GM19240 (cell line): ENCODE data around the gene RGS5.

Experiments used
- DNase-seq: peaks from one replicate; pipeline ENCODE4 v3.0.0; 2011; ENCODE audit warnings: low spot score; ENCODE audit not compliant: insufficient read length

RGS5 gene

GRCh38 chr1:163182330-163182949 lies 20.3 kb downstream of the RGS5 start:
- DNase-seq, result no peak

- no peak for DNase-seq
Measured at GRCh38 chr1:163178628-163179027, 24.1 kb downstream of the RGS5 start.

- no peak for DNase-seq
Measured at GRCh38 chr1:163176797-163177196, 25.9 kb downstream of the RGS5 start.

GRCh38 chr1:163174524-163175437 lies 27.9 kb downstream of the RGS5 start:
- DNase-seq, result peak; percentile 6

GRCh38 chr1:163173121-163173520 lies 29.6 kb downstream of the RGS5 start:
- no peak for DNase-seq

GRCh38 chr1:163172596-163172995 lies 30.1 kb downstream of the RGS5 start:
- DNase-seq, result no peak

GRCh38 chr1:163171826-163172225 lies 30.9 kb downstream of the RGS5 start:
- no peak for DNase-seq

- DNase-seq, result no peak
Measured at GRCh38 chr1:163170975-163171676, 31.6 kb downstream of the RGS5 start.

- DNase-seq, result no peak
Measured at GRCh38 chr1:163170331-163170730, 32.4 kb downstream of the RGS5 start.

- DNase-seq, result no peak
Measured at GRCh38 chr1:163169553-163169952, 33.2 kb downstream of the RGS5 start.

- no peak for DNase-seq
Measured at GRCh38 chr1:163168053-163168452, 34.7 kb downstream of the RGS5 start.

GRCh38 chr1:163166886-163167555 lies 35.7 kb downstream of the RGS5 start:
- DNase-seq, result no peak

- no peak for DNase-seq
Measured at GRCh38 chr1:163165119-163165518, 37.6 kb downstream of the RGS5 start.

GRCh38 chr1:163163881-163164582 lies 38.7 kb downstream of the RGS5 start:
- DNase-seq, result no peak

GRCh38 chr1:163163163-163163562 lies 39.6 kb downstream of the RGS5 start:
- no peak for DNase-seq

- no peak for DNase-seq
Measured at GRCh38 chr1:163162381-163162914, 40.3 kb downstream of the RGS5 start.

GRCh38 chr1:163161841-163162240 lies 40.9 kb downstream of the RGS5 start:
- no peak for DNase-seq

GRCh38 chr1:163161337-163161736 lies 41.4 kb downstream of the RGS5 start:
- DNase-seq, result no peak

GRCh38 chr1:163155606-163156005 lies 47.1 kb downstream of the RGS5 start:
- DNase-seq, result no peak

- no peak for DNase-seq
Measured at GRCh38 chr1:163148911-163149310, 53.8 kb downstream of the RGS5 start.

GRCh38 chr1:163147019-163147418 lies 55.7 kb downstream of the RGS5 start:
- DNase-seq, result no peak
